IPS DF 4.7 (cell line): ENCODE data around the gene KRTAP10-11.
"Not testable (repeated sequence)": the region's sequence is repeated elsewhere in the genome, so short reads cannot be mapped to it uniquely, and the experiment has no call there.

Source experiments
- DNase-seq: peaks from one replicate; pipeline ENCODE4 v3.0.0-alpha.2; 2013; ENCODE audit warnings: low spot score; ENCODE audit errors: extremely low read depth

Gene KRTAP10-11

GRCh38 chr21:44664691-44665090 is 18.5 kb downstream of the KRTAP10-11 start:
- DNase-seq = no peak

GRCh38 chr21:44666401-44667320 is 20.4 kb downstream of the KRTAP10-11 start, which contains the start of gene KRTAP12-2:
TSS of gene KRTAP12-2 (minus strand) at chr21:44666927. CDS start at chr21:44666886, 41 bp downstream.
- DNase-seq = no peak

GRCh38 chr21:44667612-44668011 is 21.4 kb downstream of the KRTAP10-11 start:
- DNase-seq = no peak

GRCh38 chr21:44670642-44671432 is 24.6 kb downstream of the KRTAP10-11 start:
- DNase-seq = no peak

- no peak for DNase-seq
These were observed 25.7 kb downstream of the KRTAP10-11 start for GRCh38 chr21:44671911-44672310.

- no peak for DNase-seq
These were observed 31.7 kb downstream of the KRTAP10-11 start for GRCh38 chr21:44677881-44678280.

- DNase-seq = no peak
These were observed 34.9 kb downstream of the KRTAP10-11 start for GRCh38 chr21:44681152-44681551.

GRCh38 chr21:44681861-44682579 is 35.8 kb downstream of the KRTAP10-11 start, which contains the start of gene KRTAP12-1:
TSS of gene KRTAP12-1 (minus strand) at chr21:44682163. CDS start at chr21:44682123, 40 bp downstream.
- no peak for DNase-seq

GRCh38 chr21:44682580-44683151 is 36.5 kb downstream of the KRTAP10-11 start:
- DNase-seq = no peak

GRCh38 chr21:44684077-44684476 is 37.9 kb downstream of the KRTAP10-11 start:
- DNase-seq = no peak

- no peak for DNase-seq
These were observed 38.3 kb downstream of the KRTAP10-11 start for GRCh38 chr21:44684483-44684882.

GRCh38 chr21:44685050-44685449 is 38.8 kb downstream of the KRTAP10-11 start:
- DNase-seq = not testable (repeated sequence)

- no peak for DNase-seq
These were observed 40.0 kb downstream of the KRTAP10-11 start for GRCh38 chr21:44686000-44686781.

- no peak for DNase-seq
These were observed 40.8 kb downstream of the KRTAP10-11 start for GRCh38 chr21:44686843-44687561.

GRCh38 chr21:44687671-44688070 is 41.5 kb downstream of the KRTAP10-11 start:
- no peak for DNase-seq

- DNase-seq = not testable (repeated sequence)
These were observed 43.5 kb downstream of the KRTAP10-11 start for GRCh38 chr21:44689740-44690139.

- DNase-seq = no peak
These were observed 45.5 kb downstream of the KRTAP10-11 start for GRCh38 chr21:44691686-44692085.

GRCh38 chr21:44692798-44693512 is 46.7 kb downstream of the KRTAP10-11 start:
- no peak for DNase-seq

GRCh38 chr21:44694776-44695175 is 48.6 kb downstream of the KRTAP10-11 start:
- no peak for DNase-seq
